NCI-H1048 (cell line): ENCODE results near the gene TMPRSS2.
"Not testable (repeated sequence)": the region's sequence is repeated elsewhere in the genome, so short reads cannot be mapped to it uniquely, and the experiment has no call there.

Source experiments
- DNase-seq: peaks from one replicate; lab custom pipeline; 2025; lab: John Stamatoyannopoulos, UW

TMPRSS2 gene

GRCh38 chr21:41426676-41427404 lies 81.1 kb downstream of the TMPRSS2 start:
- no peak for DNase-seq

GRCh38 chr21:41425954-41426675 lies 81.8 kb downstream of the TMPRSS2 start, which contains the start of gene MX1:
TSS of gene MX1 (plus strand) at chr21:41426239. CDS start at chr21:41432071, 5,832 bp downstream.
- peak; percentile 55 for DNase-seq

GRCh38 chr21:41425588-41425953 lies 82.4 kb downstream of the TMPRSS2 start:
- DNase-seq, result no peak

DNA sequence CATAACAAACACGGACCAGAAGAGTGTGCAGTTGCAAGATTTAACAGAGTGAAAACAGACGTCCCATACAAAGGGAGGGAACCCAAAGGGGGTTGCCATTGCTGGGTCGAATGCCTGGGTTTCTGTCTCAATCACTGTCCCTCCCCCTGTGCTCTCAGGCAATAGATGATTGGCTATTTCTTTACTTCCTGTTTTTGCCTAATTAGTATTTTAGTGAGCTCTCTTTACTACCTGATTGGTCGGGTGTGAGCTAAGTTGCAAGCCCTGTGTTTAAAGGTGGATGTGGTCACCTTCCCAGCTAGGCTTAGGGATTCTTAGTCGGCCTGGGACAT lies 84.7 kb downstream of the TMPRSS2 start:
- not testable (repeated sequence) for DNase-seq

GRCh38 chr21:41422546-41423304 lies 85.2 kb downstream of the TMPRSS2 start:
- no peak for DNase-seq

GRCh38 chr21:41420998-41421397 lies 87.0 kb downstream of the TMPRSS2 start:
- not testable (repeated sequence) for DNase-seq

DNA sequence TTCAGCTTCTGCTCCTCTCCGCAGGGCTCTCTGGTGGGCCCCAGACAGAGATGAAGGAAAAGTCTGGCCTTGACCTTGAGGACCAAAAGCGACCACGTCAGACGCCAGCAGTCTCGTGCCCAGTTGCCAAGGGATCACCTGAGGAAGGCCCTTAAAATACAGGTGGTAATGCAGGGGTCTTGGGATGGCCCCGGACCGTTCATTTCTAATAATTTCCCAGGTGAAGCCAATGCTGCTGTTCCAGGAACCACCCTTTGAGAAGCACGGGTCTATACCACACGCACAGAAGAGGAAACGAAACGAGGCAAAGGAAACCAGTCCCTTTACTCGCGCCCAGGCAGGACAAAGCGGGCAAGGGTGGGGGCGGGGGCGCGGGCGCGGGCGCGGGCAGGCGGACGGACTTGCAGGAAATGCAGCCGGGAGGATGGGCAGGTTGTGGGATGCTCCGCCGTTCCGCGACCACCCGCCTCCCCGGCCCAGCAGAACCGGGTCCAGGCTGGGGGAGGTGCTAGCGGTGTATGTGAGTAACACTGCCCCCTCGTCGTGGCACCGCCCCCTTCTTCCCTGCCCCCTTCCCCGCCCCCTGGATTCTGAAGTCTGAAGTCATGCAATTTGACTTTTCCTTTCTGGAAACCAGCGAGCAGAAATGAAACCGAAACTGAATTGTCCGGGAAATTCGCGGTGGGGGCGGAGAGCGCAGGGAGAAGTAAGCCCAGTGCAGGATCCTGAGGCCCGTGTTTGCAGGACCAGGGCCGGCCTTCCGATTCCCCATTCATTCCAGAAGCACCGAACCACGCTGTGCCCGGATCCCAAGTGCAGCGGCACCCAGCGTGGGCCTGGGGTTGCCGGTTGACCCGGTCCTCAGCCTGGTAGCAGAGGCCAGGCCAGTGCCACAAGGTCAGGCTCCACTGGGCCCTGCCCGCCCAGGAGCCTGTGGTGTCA lies 87.8 kb downstream of the TMPRSS2 start:
- peak; percentile 80 for DNase-seq

- no peak for DNase-seq
Measured at GRCh38 chr21:41418956-41419680, 88.8 kb downstream of the TMPRSS2 start.

DNA sequence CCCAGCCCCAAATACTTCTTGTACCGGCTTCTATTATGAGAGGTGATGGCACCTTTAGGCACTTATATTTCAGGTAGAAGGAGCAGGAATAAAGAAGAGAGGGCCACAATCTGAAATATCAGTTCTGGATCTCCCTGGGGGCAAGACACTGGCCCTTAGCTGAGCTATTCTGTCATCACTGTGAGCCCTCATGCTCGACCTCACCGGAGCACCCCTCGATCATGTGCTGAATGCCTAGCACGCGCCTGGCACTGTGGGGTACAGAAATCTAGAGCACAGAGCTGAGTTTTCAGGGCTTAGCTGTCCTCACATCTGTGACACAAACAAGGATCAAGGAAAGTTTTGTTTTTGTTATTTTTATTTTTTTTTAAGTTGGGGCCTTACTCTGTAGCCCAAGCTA lies 89.6 kb downstream of the TMPRSS2 start:
- DNase-seq, result no peak

GRCh38 chr21:41417505-41417904 lies 90.5 kb downstream of the TMPRSS2 start:
- not testable (repeated sequence) for DNase-seq
